GM18907 (cell line): Measurements from ENCODE around the gene CHN1.

Source experiments
- ATAC-seq: cut with Tn5 transposase; IDR thresholded peaks from one replicate; pipeline ENCODE4 v1.9.1; 2021; ENCODE audit warnings: mild to moderate bottlenecking, moderate library complexity; ENCODE audit not compliant: unreplicated experiment

The CHN1 gene

DNA sequence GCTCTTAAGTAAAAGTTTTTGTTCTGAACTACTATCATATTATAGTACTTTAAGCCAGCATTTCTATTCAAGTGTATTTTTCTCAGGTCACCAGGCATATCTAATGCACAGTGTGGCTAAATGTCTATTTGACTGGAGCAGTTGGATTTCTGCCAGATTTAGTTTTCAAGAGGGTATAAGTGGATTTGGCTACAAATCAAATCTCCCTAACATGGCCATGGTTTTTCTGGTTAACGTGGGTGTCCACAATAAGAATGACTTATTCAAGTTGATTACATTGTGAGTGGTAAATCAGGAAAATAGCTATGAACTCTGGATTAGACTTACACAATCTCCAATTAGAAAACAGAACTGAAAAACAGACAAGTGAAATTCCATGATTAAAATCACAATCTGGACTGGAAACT, 5.7 kb upstream of the CHN1 start:
- ATAC-seq = no peak

GRCh38 chr2:175009917-175010621, 4.9 kb upstream of the CHN1 start:
- no peak for ATAC-seq

DNA sequence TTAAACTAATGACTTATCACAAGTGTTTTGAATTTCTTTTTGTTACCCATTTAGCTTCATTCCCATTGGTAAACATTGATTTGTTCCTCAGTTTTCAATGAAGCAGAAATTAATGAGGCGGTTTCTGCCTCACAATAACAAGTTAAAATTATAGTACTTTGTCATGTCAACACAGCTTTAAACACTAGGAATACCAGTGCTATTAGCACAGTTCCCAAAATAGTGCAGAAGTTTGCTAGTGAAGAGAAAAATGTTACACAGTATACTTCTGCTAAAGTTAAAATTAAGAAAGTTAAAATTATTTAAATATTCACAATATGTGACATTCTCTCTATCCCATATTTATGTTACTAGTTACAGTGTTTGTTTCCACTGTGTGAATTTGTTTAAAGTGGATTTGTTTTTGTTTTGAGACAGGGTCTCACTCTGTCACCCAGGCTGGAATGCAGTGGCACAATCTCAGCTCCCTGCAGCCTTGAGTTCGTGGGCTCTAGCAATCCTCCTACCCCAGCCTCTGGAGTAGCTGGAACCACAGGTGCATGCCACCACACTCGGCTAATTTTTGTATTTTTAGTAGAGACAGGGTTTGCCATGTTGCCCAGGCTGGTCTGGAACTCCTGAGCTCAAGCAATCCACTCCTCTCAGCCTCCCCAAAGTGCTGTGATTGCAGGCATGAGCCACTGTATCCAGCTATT, 3.8 kb upstream of the CHN1 start:
- no peak for ATAC-seq

DNA sequence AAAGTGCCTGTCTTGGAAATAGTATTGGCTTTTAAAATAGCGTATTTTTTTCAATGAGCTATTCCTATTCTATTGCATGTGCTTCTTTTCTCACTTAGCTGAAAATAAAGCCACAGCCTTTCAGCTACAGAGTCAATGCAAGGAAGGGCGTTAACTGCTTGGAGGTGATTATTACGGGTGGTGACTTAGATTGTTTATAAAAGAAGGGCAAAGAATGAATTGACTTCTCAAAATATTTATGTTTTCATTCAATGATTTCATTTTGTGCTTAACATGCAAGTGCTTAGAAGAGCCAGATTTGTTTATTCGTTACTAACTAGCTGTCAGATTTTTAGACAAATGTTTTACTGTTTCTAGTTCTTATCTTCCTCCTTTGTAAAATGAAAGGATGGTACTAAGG, 2.8 kb upstream of the CHN1 start:
- ATAC-seq = no peak

- ATAC-seq = no peak
Observed at GRCh38 chr2:175007510-175007909, 2.3 kb upstream of the CHN1 start.

DNA sequence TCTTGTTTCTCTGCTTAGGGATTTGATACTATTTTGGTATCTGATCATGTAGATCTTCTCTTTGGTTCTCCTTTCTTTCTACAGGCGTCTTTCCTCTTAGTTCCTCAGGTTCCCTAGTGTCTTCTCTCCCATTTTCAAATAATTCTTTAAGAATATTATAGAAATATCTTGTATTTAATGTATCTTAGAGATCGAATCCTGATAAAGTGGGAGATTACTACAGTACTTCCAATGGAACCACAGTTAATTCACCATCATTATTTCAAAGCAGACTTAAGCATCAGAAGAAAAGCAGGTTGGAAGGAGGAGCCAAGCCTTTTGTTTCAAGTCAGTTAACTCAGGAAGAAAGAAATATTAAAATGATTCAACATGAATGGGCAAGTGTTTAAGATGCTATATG, 1.1 kb upstream of the CHN1 start:
- no peak for ATAC-seq

- ATAC-seq = no peak
Observed at GRCh38 chr2:175005733-175006264, 618 bp upstream of the CHN1 start.

DNA sequence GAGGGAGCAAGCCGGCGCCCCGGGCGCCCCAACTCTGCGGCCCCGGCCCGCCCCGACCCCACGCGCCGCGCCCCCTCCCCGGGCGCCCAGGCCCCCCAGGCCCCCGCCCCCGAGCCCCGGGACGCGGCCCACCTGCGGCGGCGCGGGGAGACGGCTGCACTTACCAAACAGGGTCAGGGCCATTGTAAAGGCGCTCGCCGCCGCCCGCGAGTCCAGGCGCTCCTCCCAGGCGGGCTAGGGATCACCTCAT, 526 bp downstream of the CHN1 start:
- ATAC-seq = peak; percentile 40

- peak; percentile 22 for ATAC-seq
Observed at GRCh38 chr2:175003875-175004729, 1.1 kb downstream of the CHN1 start.

DNA sequence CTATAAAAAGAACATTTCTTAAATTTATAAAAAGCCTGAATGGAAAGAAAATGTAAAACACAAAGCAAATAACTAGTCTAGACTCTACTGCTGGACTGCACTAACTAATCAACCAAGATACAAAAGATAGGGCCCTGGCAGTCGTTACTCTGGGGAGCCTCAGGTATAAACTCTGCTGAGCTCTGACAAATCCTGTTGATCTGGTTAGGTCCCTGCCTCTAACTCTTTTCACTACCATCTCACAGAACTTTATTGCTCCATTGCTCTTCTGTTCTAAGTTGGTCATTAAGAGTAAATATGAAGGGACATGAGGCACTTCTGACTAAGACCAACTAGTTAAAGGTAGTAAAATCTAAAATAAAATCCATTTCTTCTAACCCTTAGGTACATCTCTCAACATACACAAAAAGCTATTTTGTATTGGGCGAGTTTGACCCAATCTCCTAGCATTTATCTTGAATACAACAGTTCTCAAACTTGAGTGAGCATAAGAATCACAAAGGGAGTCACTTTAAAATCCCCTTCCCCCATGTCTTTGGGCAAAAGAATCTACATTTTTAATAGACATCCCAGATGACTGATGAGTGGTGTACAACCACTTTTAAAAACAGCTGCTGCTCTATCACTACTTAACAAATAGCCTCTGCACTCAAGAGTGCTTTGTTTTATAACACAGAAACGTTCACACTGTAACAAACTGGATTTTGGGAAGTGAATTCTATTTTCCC, 2.5 kb downstream of the CHN1 start:
- no peak for ATAC-seq

DNA sequence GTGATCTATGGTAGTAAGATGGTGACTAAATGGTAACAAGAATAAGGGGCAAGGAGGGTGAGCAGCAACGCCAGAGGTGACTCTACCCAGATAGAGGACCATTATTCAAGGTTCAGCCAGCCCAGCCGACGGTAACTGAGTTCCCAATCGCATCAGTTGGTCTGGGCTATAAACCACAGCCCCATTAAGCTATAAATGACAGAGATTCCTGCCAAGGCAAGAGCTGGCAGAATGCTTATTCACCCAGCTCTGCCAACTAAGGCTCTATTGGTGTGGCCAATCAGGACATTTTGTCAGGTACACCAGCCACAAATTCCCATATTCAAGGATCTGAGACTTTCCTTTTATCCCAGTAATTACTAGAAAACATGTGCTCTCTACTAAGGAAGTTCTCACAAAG, 3.6 kb downstream of the CHN1 start:
- ATAC-seq = no peak

DNA sequence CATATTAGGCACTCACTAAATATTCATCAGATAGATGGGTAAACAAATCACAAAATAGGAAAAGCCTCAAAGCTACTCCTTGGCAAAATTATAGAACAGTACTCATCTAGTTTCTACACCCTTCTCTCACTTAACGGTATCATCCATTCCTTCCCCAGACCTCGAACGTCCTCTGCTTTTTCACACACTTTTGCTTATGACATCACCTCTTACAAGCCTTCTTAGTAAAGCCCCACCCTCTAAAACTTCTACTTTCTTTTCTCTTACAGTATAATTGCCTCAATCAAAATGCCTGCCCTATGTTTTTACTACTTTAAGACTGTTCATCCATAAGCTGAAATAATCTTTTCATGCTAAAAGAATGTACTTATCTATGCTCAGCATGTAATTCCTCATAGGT, 8.1 kb downstream of the CHN1 start:
- no peak for ATAC-seq

GRCh38 chr2:174996622-174997021, 8.6 kb downstream of the CHN1 start:
- ATAC-seq = no peak

- no peak for ATAC-seq
Observed at GRCh38 chr2:174994381-174994780, 10.8 kb downstream of the CHN1 start.

DNA sequence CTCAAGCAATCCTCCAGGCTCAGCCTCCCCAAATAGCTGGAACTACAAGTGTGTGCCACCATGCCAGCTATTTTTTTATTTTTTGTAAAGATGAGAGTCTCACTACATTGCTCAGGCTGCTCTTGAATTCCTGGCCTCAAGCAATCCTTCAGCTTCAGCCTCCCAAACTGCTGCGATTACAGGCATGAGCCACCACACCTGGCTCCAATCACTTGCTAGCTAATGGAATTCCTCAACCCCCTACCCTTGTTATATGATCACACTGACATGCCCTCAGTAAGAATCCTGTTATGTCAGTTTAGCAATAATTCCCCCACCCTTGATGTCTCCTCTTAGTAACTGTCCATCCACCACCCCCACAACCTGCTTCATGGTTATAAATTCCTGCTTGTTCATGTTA, 12.3 kb downstream of the CHN1 start:
- no peak for ATAC-seq

DNA sequence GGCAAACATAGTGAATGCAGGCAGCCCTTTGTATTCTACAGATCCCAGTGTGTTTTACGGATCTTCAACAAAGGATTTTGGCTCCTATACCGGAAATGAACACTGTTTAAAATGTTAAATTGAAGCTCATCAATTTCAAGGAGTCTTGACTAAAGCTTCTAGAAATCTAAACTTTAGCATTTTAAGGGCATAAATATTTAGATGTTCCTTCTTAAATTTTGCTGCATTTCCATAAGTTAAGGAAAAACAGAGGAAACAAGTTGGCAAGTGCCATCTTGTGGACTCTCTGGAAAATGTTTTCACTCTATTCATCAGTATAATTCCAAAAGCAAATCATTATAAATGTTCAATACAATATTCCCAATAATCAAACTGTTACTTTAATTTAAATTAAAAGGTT, 19.6 kb downstream of the CHN1 start:
- ATAC-seq = no peak

GRCh38 chr2:174984561-174984960, 20.6 kb downstream of the CHN1 start:
- no peak for ATAC-seq

DNA sequence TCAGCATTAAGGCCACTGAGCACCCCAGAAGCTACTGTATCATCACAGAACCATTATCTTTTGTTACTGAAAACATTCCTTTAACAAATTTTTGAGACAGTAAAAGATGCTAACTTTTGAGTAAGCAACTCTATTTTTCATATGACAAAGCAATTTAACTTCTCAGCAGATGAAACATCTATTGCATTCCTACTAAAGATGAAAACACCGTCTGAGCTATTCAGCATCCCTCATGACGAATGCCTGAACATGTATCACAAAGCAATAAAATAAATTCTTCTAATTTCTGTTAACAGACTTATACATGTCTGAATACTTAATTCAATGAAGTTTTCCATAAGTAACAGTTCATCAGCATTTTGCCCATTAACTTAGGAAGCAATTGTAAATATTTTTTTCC, 23.9 kb downstream of the CHN1 start:
- ATAC-seq = no peak

DNA sequence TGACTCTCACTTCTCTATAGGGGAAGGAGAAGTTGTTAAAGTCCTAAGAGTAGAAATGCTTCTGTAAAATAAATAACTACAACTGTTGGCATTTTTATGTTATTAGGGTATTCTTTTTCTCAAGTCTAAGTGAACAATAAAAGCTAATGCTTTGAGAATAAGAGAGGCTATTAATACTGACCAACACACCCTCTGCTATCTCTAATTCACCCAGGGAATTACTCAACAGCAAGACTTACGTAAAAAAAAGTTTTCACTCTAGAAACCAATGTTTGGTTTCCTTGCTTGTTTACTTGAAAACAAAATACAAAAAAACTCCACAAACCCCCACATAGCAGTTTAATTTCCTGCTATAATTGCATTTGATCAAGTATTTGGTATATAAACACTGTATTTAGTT, 25.2 kb downstream of the CHN1 start:
- ATAC-seq = no peak

GRCh38 chr2:174977364-174977763, 27.8 kb downstream of the CHN1 start:
- ATAC-seq = no peak

DNA sequence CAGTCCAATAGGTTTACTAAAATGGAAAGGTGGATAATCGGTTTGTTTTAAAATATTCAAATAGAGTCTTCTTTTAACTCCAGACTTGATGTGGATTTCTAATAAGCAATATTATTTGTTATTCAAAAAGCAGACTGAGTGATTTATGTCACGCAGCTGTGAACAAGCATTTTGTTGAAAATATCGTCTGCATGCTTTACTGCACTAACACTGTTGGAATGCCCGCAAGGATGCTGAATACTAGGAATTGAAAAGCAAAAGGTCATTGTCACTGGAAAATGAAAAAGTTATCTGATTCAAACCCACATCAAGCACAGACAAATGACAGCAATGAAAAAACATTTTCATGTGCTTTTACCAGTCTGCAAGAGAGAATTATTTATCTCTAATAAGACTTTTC, 31.1 kb downstream of the CHN1 start:
- no peak for ATAC-seq
